GM23248 (cell line): ENCODE measurements around the gene ZNF724. TPM values are rescaled to one million over a fixed set of nuclear protein-coding genes. Genes with fewer than 3 reads are reported as not detected.
"Not testable (repeated sequence)": the region's sequence is repeated elsewhere in the genome, so short reads cannot be mapped to it uniquely, and the experiment has no call there.

Experiments used
- DNase-seq: peaks from one replicate; pipeline ENCODE4 v3.0.0-alpha.2; 2015
- H2AFZ ChIP-seq: fragments of 200-600 bp; sonication (generic); 2 replicates; pipeline ENCODE4 v1.6.1; 2016; ENCODE audit warnings: antibody characterized with exemption
- H3F3A ChIP-seq: fragments of 200-600 bp; sonication (generic); 2 replicates; pipeline ENCODE4 v1.6.1; 2016; ENCODE audit warnings: mild to moderate bottlenecking, antibody characterized with exemption, mixed run types; ENCODE audit not compliant: insufficient read depth
- H3K27ac ChIP-seq: fragments of 200-600 bp; sonication (generic); 2 replicates; pipeline ENCODE4 v1.5.1; 2016; ENCODE audit warnings: mild to moderate bottlenecking
- H3K27me3 ChIP-seq: fragments of 200-600 bp; sonication (generic); replicated peaks from 2 replicates; pipeline ENCODE4 v1.6.1; 2016; ENCODE audit warnings: mild to moderate bottlenecking; ENCODE audit not compliant: insufficient read depth
- H3K36me3 ChIP-seq: fragments of 200-600 bp; sonication (generic); 2 replicates; pipeline ENCODE4 v1.6.1; 2016; ENCODE audit warnings: low read depth, mild to moderate bottlenecking
- H3K4me1 ChIP-seq: fragments of 200-600 bp; sonication (generic); 2 replicates; pipeline ENCODE4 v1.6.1; 2016; ENCODE audit warnings: mild to moderate bottlenecking; ENCODE audit not compliant: insufficient read depth
- H3K4me2 ChIP-seq: fragments of 200-600 bp; sonication (generic); one replicate; pipeline ENCODE4 v1.6.1; 2016; ENCODE audit warnings: mild to moderate bottlenecking; ENCODE audit not compliant: unreplicated experiment
- H3K4me3 ChIP-seq: fragments of 200-600 bp; sonication (generic); 2 replicates; pipeline ENCODE4 v1.5.1; 2016; ENCODE audit warnings: mild to moderate bottlenecking
- H3K79me2 ChIP-seq: fragments of 200-600 bp; sonication (generic); 2 replicates; pipeline ENCODE4 v1.6.1; 2016; ENCODE audit warnings: mild to moderate bottlenecking; ENCODE audit not compliant: insufficient read depth
- H3K9ac ChIP-seq: fragments of 200-600 bp; sonication (generic); 2 replicates; pipeline ENCODE4 v1.6.1; 2016; ENCODE audit warnings: mild to moderate bottlenecking
- H3K9me2 ChIP-seq: fragments of 200-600 bp; sonication (generic); 2 replicates; pipeline ENCODE4 v1.6.1; 2016; ENCODE audit warnings: mixed run types, mild to moderate bottlenecking, moderate library complexity; ENCODE audit not compliant: insufficient read depth
- H3K9me3 ChIP-seq: fragments of 200-600 bp; sonication (generic); one replicate; pipeline ENCODE4 v1.6.1; 2017; ENCODE audit warnings: low read depth
- H4K20me1 ChIP-seq: fragments of 200-600 bp; sonication (generic); 2 replicates; pipeline ENCODE4 v1.6.0; 2016; ENCODE audit not compliant: insufficient read depth
- EZH2 ChIP-seq: fragments of 200-600 bp; sonication (generic); IDR thresholded peaks from 2 replicates; pipeline ENCODE4 v1.6.1; 2018; ENCODE audit warnings: antibody characterized with exemption, mild to moderate bottlenecking; ENCODE audit not compliant: insufficient read depth, poor library complexity, severe bottlenecking
- EZH2phosphoT487 ChIP-seq: fragments of 200-600 bp; sonication (generic); IDR thresholded peaks from 2 replicates; pipeline ENCODE4 v1.6.1; 2018; ENCODE audit warnings: antibody characterized with exemption, moderate library complexity, mild to moderate bottlenecking, low read depth; ENCODE audit not compliant: insufficient read depth
- WGBS, 2 experiments: methylation state at CpG; one replicate each; pipeline ENCODE4 v1.1.6; 2015 to 2017; ENCODE audit warnings: low lambda C conversion rate in 2 of 2, low coverage in 1 of 2; ENCODE audit errors: missing lambda C conversion rate in 2 of 2; 5-methylcytosine and 5-hydroxymethylcytosine counted together
- in situ Hi-C: fragments of 300-500 bp; cut with MboI; formaldehyde crosslinking; loops from 2 replicates; pipeline ENCODE4 v1.15.0; 2020
- polyA plus RNA-seq: library from polyadenylated mRNA; unstranded; fragments of >200 nt; fragmentation: Nextera tagmentation; extraction: Ambion mirVana; gene quantifications from 2 replicates; pipeline ENCODE4 v1.2.1, GENCODE V29; 2016
- total RNA-seq: library from RNA; depleted of rRNA; stranded (reverse); fragments of >200 nt; shearing (Covaris generic); gene quantifications from 2 replicates; pipeline ENCODE4 v1.2.3, GENCODE V29; 2014

Gene ZNF724
- total and polyA plus RNA-seq, 2 experiments from 2014 or later: 1.3 to 4.3 TPM

GRCh38 chr19:23286477-23286876 lies 36.3 kb upstream of the ZNF724 start:
- Histone ChIP-seq H4K20me1 (no peaks in the 10 kb centered on the region), H3K27ac (no peak overlapping the region), H3K9ac (no peak overlapping the region), H3K27me3 (no peaks in the 10 kb centered on the region), H3K79me2 (no peaks in the 10 kb centered on the region), H3K36me3 (no peaks in the 10 kb centered on the region), H2AFZ (no peak overlapping the region), H3F3A (no peaks in the 10 kb centered on the region), H3K4me1 (no peaks in the 10 kb centered on the region), H3K9me3 (no peaks in the 10 kb centered on the region), H3K4me2 (no peak overlapping the region), H3K4me3 (no peak overlapping the region), H3K9me2 (no peaks in the 10 kb centered on the region)
- TF ChIP-seq EZH2phosphoT487: no peak
- no peak for TF ChIP-seq EZH2
- WGBS, 2 experiments: 8 to 9% methylated on average over 2 of the region's 2 CpGs
- in situ Hi-C loops: no loop called here
- no peak for DNase-seq

GRCh38 chr19:23285948-23286347 lies 35.8 kb upstream of the ZNF724 start:
- Histone ChIP-seq H3K9me2 (no peaks in the 10 kb centered on the region), H3K27me3 (no peaks in the 10 kb centered on the region), H2AFZ (no peak overlapping the region), H3K9me3 (no peaks in the 10 kb centered on the region), H3K4me1 (no peaks in the 10 kb centered on the region), H3K9ac (no peak overlapping the region), H4K20me1 (no peaks in the 10 kb centered on the region), H3K4me2 (no peak overlapping the region), H3K4me3 (no peak overlapping the region), H3K79me2 (no peaks in the 10 kb centered on the region), H3F3A (no peaks in the 10 kb centered on the region), H3K36me3 (no peaks in the 10 kb centered on the region), H3K27ac (no peak overlapping the region)
- in situ Hi-C loops: no loop called here
- WGBS, 2 experiments: 44% methylated on average over 1 of the region's 1 CpG
- no peak for TF ChIP-seq EZH2phosphoT487
- no peak for DNase-seq

GRCh38 chr19:23285326-23285725 lies 35.1 kb upstream of the ZNF724 start:
- WGBS, 2 experiments: 32% methylated on average over 2 of the region's 2 CpGs
- H3K9me2 ChIP-seq, in situ Hi-C loops: not testable (repeated sequence)

GRCh38 chr19:23283925-23284324 lies 33.7 kb upstream of the ZNF724 start:
- no peaks in the 10 kb centered on the region for H4K20me1 ChIP-seq
- H3K36me3 ChIP-seq: no peaks in the 10 kb centered on the region
- H3K9ac ChIP-seq: no peak overlapping the region
- H3K27me3 ChIP-seq: no peaks in the 10 kb centered on the region
- peak; percentile 58 for DNase-seq
- no peaks in the 10 kb centered on the region for H3K9me3 ChIP-seq
- H2AFZ ChIP-seq: no peak overlapping the region
- no peak overlapping the region for H3K4me3 ChIP-seq
- no peak overlapping the region for H3K4me2 ChIP-seq
- H3K79me2 ChIP-seq: no peaks in the 10 kb centered on the region
- WGBS, 2 experiments: 17 to 24% methylated on average over 6 of the region's 6 CpGs
- H3K4me1 ChIP-seq: no peaks in the 10 kb centered on the region
- TF ChIP-seq EZH2 (no peak), EZH2phosphoT487 (no peak)
- H3F3A ChIP-seq: no peaks in the 10 kb centered on the region
- in situ Hi-C loops: no loop called here
- no peaks in the 10 kb centered on the region for H3K9me2 ChIP-seq
- H3K27ac ChIP-seq: no peak overlapping the region

More at GRCh38 chr19:23285326-23285725, 35.1 kb upstream of the ZNF724 start:
- not testable (repeated sequence) for H3K27me3 ChIP-seq, H3K4me1 ChIP-seq, H3K9me3 ChIP-seq, H3F3A ChIP-seq, H3K27ac ChIP-seq, H3K4me2 ChIP-seq, H3K79me2 ChIP-seq, H3K9ac ChIP-seq, H2AFZ ChIP-seq, H3K4me3 ChIP-seq, H3K36me3 ChIP-seq, H4K20me1 ChIP-seq, DNase-seq

- no peak overlapping the region for H3K27ac ChIP-seq
- WGBS, 2 experiments: 29 to 38% methylated on average over 4 of the region's 4 CpGs
- no peaks in the 10 kb centered on the region for H3K9me2 ChIP-seq
- H2AFZ ChIP-seq: no peak overlapping the region
- no peak for TF ChIP-seq EZH2phosphoT487
- no peak for TF ChIP-seq EZH2
- no peak for DNase-seq
- H3K27me3 ChIP-seq: no peaks in the 10 kb centered on the region
- no peak overlapping the region for H3K9ac ChIP-seq
- no peak overlapping the region for H3K4me2 ChIP-seq
- H3K4me1 ChIP-seq: no peaks in the 10 kb centered on the region
- H3K4me3 ChIP-seq: no peak overlapping the region
- no peaks in the 10 kb centered on the region for H4K20me1 ChIP-seq
- in situ Hi-C loops: no loop called here
- H3K79me2 ChIP-seq: no peaks in the 10 kb centered on the region
- no peaks in the 10 kb centered on the region for H3K36me3 ChIP-seq
- H3K9me3 ChIP-seq: no peaks in the 10 kb centered on the region
- no peaks in the 10 kb centered on the region for H3F3A ChIP-seq
These were observed 31.6 kb upstream of the ZNF724 start for GRCh38 chr19:23281663-23282276.

- H3K27ac ChIP-seq, DNase-seq, H3K9me3 ChIP-seq, H3K4me2 ChIP-seq, H3K4me1 ChIP-seq, H4K20me1 ChIP-seq, H3K9ac ChIP-seq, H3K27me3 ChIP-seq, H3K9me2 ChIP-seq, H3K79me2 ChIP-seq, H3K4me3 ChIP-seq, H2AFZ ChIP-seq, H3K36me3 ChIP-seq, H3F3A ChIP-seq, in situ Hi-C loops: not testable (repeated sequence)
- WGBS, 2 experiments: 3 to 16% methylated on average over 3 of the region's 3 CpGs
These were observed 27.9 kb upstream of the ZNF724 start for GRCh38 chr19:23278118-23278517.
